AG04450 (cell line): ENCODE data around the gene TGFBR3L. TPM values are rescaled to one million over a fixed set of nuclear protein-coding genes. Genes with fewer than 3 reads are reported as not detected.

Source experiments
- CTCF ChIA-PET: fragments of 300-600, 350-600 bp; formaldehyde crosslinking; extraction: SDS; loops from one replicate; lab custom pipeline; 2022; ENCODE audit warnings: antibody characterized with exemption, inconsistent platforms; lab: Charles Lee
- POLR2A ChIA-PET: fragments of 350-600 bp; formaldehyde crosslinking; extraction: SDS; loops from one replicate; lab custom pipeline; 2021; ENCODE audit warnings: antibody characterized with exemption, inconsistent platforms; lab: Yijun Ruan, JAX
- DNase-seq: peaks from one replicate; pipeline ENCODE4 v3.0.0-alpha.2; 2011; ENCODE audit warnings: low read depth, low spot score
- H3K27ac ChIP-seq: one replicate; pipeline ENCODE4 v1.5.1; 2012; ENCODE audit warnings: low read depth, low read length, control low read depth
- H3K27me3 ChIP-seq: one replicate; pipeline ENCODE4 v1.6.0; 2012; ENCODE audit warnings: low read length; ENCODE audit not compliant: control insufficient read depth, insufficient read depth
- H3K4me3 ChIP-seq: 2 replicates; pipeline ENCODE4 v1.5.1; 2011; ENCODE audit warnings: mild to moderate bottlenecking, low read depth, low read length, control low read depth
- H3K9me3 ChIP-seq: 2 replicates; pipeline ENCODE4 v1.5.1; 2012; ENCODE audit warnings: low read length; ENCODE audit not compliant: control insufficient read depth, insufficient read depth
- CTCF ChIP-seq: IDR thresholded peaks from 2 replicates; pipeline ENCODE4 v1.5.1; 2011; ENCODE audit warnings: low read depth, low read length, control low read depth, inconsistent platforms
- polyA plus RNA-seq: library from polyadenylated mRNA; depleted of rRNA; stranded (reverse); fragments of >200 nt; gene quantifications from 2 replicates; pipeline ENCODE4 v1.2.3, GENCODE V29; 2011

Gene TGFBR3L
- polyA plus RNA-seq, 1 experiment: not detected

DNA sequence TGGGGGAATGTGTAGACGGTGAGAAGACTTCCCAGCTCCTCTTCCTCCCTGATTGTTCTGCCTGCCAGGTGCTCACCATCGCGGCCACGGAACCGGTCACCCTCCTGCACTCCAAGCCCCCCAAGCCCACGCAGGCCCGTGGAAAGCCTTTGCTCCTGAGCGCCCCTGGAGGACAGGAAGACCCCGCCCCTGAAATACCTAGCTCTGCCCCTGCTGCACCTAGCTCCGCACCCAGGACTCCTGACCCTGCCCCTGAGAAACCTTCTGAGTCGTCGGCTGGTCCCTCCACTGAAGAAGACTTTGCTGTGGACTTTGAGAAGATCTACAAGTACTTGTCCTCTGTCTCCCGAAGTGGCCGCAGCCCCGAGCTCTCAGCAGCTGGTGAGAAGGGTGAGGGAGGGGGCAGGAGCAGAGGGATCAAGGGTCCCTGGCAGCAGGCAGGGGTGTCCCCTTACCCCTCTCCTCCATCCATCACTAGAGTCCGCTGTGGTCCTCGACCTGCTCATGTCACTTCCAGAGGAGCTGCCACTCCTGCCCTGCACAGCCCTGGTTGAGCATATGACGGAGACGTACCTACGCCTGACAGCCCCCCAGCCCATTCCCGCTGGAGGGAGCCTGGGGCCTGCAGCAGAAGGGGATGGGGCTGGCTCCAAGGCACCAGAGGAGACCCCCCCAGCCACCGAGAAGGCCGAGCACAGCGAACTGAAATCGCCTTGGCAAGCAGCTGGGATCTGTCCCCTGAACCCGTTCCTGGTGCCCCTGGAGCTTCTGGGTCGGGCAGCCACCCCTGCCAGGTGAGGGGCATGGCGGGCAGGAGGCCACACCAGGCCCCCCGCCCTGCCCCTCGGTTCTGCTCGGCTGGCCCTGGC lies 7.6 kb downstream of the TGFBR3L start:
- H3K4me3 ChIP-seq: no peak overlapping the region
- no peaks in the 10 kb centered on the region for H3K9me3 ChIP-seq
- CTCF ChIA-PET: interaction anchor here (2.4 kb wide), 1 partner anchor 69 kb away, joined by 11 read pairs; no protein-coding TSS in a partner anchor
- DNase-seq: no peak
- POLR2A ChIA-PET: interaction anchor here (0.6 kb wide), 1 partner anchor 318 kb away, joined by 6 read pairs; no protein-coding TSS in a partner anchor
- H3K27ac ChIP-seq: no peak overlapping the region
- TF ChIP-seq CTCF: no peak
- no peaks in the 10 kb centered on the region for H3K27me3 ChIP-seq

DNA sequence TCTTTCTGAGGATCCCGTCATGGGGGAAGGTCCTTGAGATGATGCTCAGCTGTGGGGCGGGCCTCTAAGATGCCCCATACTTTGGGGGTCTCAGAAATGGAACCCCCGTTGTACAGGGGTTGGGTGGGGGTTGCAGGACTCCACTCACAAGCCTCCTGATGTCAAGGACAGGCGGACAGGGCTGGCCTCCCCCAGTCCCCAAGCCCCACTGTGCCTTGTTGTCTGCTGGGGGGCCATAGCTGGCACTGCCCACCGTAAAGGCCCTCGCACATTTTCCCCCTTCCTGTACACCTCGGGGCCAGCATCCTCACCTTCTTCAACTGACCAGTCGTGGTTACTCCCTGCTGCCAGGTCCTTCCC lies 8.2 kb downstream of the TGFBR3L start:
- ChIA-PET CTCF (no interaction called here), POLR2A (interaction anchor here (0.6 kb wide), 1 partner anchor 318 kb away, joined by 6 read pairs; no protein-coding TSS in a partner anchor)
- no peak for DNase-seq

GRCh38 chr19:7923295-7924191 lies 8.9 kb downstream of the TGFBR3L start:
- Histone ChIP-seq H3K27ac (no peak overlapping the region), H3K27me3 (no peaks in the 10 kb centered on the region), H3K4me3 (no peak overlapping the region), H3K9me3 (no peaks in the 10 kb centered on the region)
- ChIA-PET POLR2A (interaction anchor here (0.6 to 1.0 kb wide), 3 partner anchors 20 to 317 kb away, joined by 3 to 9 read pairs (median 6); partner anchors contain the start of gene MAP2K7), CTCF (interaction anchor here (0.7 kb wide), 1 partner anchor 428 kb away, joined by 10 read pairs; no protein-coding TSS in a partner anchor)
- no peak for DNase-seq
- no peak for TF ChIP-seq CTCF

More for the DNA sequence above, 8.2 kb downstream of the TGFBR3L start:
- no peaks in the 10 kb centered on the region for H3K27me3 ChIP-seq
- TF ChIP-seq CTCF: no peak
- H3K4me3 ChIP-seq: no peak overlapping the region
- H3K9me3 ChIP-seq: no peaks in the 10 kb centered on the region
- H3K27ac ChIP-seq: no peak overlapping the region

DNA sequence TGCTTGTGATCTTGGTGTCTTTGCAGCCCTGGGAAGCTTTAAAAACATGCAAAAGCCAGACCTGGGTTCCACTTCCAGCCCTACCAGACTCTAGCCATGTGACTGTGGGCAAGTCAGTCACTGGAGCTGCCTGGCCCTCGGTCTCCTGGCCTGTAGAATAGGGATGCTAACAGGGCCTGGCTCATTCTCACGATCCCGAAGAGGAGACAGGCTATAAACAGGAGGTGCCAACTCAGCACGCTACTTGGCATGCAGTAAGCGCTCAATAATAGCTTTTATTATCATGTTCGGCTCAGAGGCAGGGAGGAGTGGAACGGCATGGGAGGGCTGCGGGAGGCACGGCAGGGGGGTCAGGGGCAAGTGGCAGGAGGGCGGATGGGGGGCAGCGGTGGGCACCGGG lies 9.6 kb downstream of the TGFBR3L start:
- no peak for TF ChIP-seq CTCF
- no peak overlapping the region for H3K4me3 ChIP-seq

More for the DNA sequence above, 9.6 kb downstream of the TGFBR3L start:
- Histone ChIP-seq H3K27ac (no peak overlapping the region), H3K27me3 (no peaks in the 10 kb centered on the region), H3K9me3 (no peaks in the 10 kb centered on the region)
- ChIA-PET POLR2A (interaction anchor here (0.6 to 1.0 kb wide), 2 partner anchors 21 to 47 kb away, joined by 3 to 9 read pairs; partner anchors contain the start of gene MAP2K7), CTCF (interaction anchor here (0.7 kb wide), 1 partner anchor 429 kb away, joined by 10 read pairs; no protein-coding TSS in a partner anchor)
- no peak for DNase-seq
